ENCODE measurements around the gene ANO5.
"Not testable (repeated sequence)": the region's sequence is repeated elsewhere in the genome, so short reads cannot be mapped to it uniquely, and the experiment has no call there.

Gene ANO5

GRCh38 chr11:22197139-22198005, 4.5 kb downstream of the ANO5 start:
- no peak for DNase-seq (ENCODE audit: low read depth in 2 of 2)

- no peak for DNase-seq (ENCODE audit: low read depth in 2 of 2)
Measured at GRCh38 chr11:22199243-22199642, 6.4 kb downstream of the ANO5 start.

- DNase-seq (ENCODE audit: low read depth in 2 of 2): no peak
Measured at GRCh38 chr11:22203281-22203680, 10.4 kb downstream of the ANO5 start.

GRCh38 chr11:22207162-22207561, 14.3 kb downstream of the ANO5 start:
- no peak for DNase-seq (ENCODE audit: low read depth in 2 of 2)

GRCh38 chr11:22208151-22208858, 15.4 kb downstream of the ANO5 start:
- no peak for DNase-seq (ENCODE audit: low read depth in 2 of 2)

- no peak for DNase-seq (ENCODE audit: low read depth in 2 of 2)
Measured at GRCh38 chr11:22216940-22217339, 24.1 kb downstream of the ANO5 start.

GRCh38 chr11:22221143-22221542, 28.3 kb downstream of the ANO5 start:
- no peak for DNase-seq (ENCODE audit: low read depth in 2 of 2)

- no peak for DNase-seq (ENCODE audit: low read depth in 2 of 2)
Measured at GRCh38 chr11:22225190-22225589, 32.3 kb downstream of the ANO5 start.

GRCh38 chr11:22234743-22235142, 41.9 kb downstream of the ANO5 start:
- no peak for DNase-seq (ENCODE audit: low read depth in 2 of 2)

- DNase-seq (ENCODE audit: low read depth in 2 of 2): no peak
Measured at GRCh38 chr11:22244986-22245592, 52.2 kb downstream of the ANO5 start.

GRCh38 chr11:22246992-22247391, 54.1 kb downstream of the ANO5 start:
- DNase-seq (ENCODE audit: low read depth in 2 of 2): no peak

GRCh38 chr11:22249871-22250270, 57.0 kb downstream of the ANO5 start:
- DNase-seq (ENCODE audit: low read depth in 2 of 2): no peak

- no peak for DNase-seq (ENCODE audit: low read depth in 2 of 2)
Measured at GRCh38 chr11:22256876-22257275, 64.0 kb downstream of the ANO5 start.

GRCh38 chr11:22263613-22264012, 70.7 kb downstream of the ANO5 start:
- no peak for DNase-seq (ENCODE audit: low read depth in 2 of 2)

GRCh38 chr11:22268983-22269624, 76.2 kb downstream of the ANO5 start:
- DNase-seq (ENCODE audit: low read depth in 2 of 2): not testable (repeated sequence)

- DNase-seq (ENCODE audit: low read depth in 2 of 2): no peak
Measured at GRCh38 chr11:22273781-22274180, 80.9 kb downstream of the ANO5 start.

- DNase-seq (ENCODE audit: low read depth in 2 of 2): no peak
Measured at GRCh38 chr11:22275600-22275999, 82.7 kb downstream of the ANO5 start.

GRCh38 chr11:22276535-22276934, 83.7 kb downstream of the ANO5 start:
- no peak for DNase-seq (ENCODE audit: low read depth in 2 of 2)

GRCh38 chr11:22284991-22285390, 92.1 kb downstream of the ANO5 start:
- DNase-seq (ENCODE audit: low read depth in 2 of 2): not testable (repeated sequence)

GRCh38 chr11:22302368-22302767, 109.5 kb downstream of the ANO5 start:
- no peak for DNase-seq (ENCODE audit: low read depth in 2 of 2)

GRCh38 chr11:22304337-22304961, 111.6 kb downstream of the ANO5 start:
- no peak for DNase-seq (ENCODE audit: low read depth in 2 of 2)

- no peak for DNase-seq (ENCODE audit: low read depth in 2 of 2)
Measured at GRCh38 chr11:22317656-22318055, 124.8 kb downstream of the ANO5 start.
